Measurements from ENCODE around the gene ETV6. TPM values are rescaled to one million over a fixed set of nuclear protein-coding genes. Genes with fewer than 3 reads are reported as not detected.

Gene ETV6
- total and polyA plus RNA-seq, 2 of the 8 experiments (the other 6 are each of a cell fraction or from before 2014, with no cell fraction given): 5.5 to 23.9 TPM

- Histone ChIP-seq H3K4me3 (ENCODE audit: extremely low read depth in 1 of 4, insufficient read depth in 2 of 4, low read depth in 3 of 4, low read length in 4 of 4) (no peak overlapping the region), H2AFZ (ENCODE audit: low read length) (no peak overlapping the region), H3K27ac (ENCODE audit: low read depth, low read length) (no peak overlapping the region), H3K9ac (replicated peaks in 1 of 4; ENCODE audit: extremely low read depth in 1 of 4, low read depth in 3 of 4, low read length in 3 of 4) (no peak overlapping the region), H3K18ac (ENCODE audit: extremely low read depth, low read length) (no peak overlapping the region), H3K14ac (ENCODE audit: insufficient read length) (no peak overlapping the region), H2BK12ac (ENCODE audit: low read depth, low read length) (no peak overlapping the region), H3K79me1 (ENCODE audit: low read depth, low read length) (peaks cover 7% of the 10 kb centered on the region; the same call in 1 of the 2 replicates), H3K36me3 (ENCODE audit: control insufficient read depth in 2 of 4, insufficient read depth in 4 of 4, low read length in 3 of 4) (no peaks in the 10 kb centered on the region), H2BK120ac (replicated peaks; ENCODE audit: low read depth, low read length) (no peak overlapping the region), H4K8ac (ENCODE audit: extremely low read depth, insufficient read depth, low read length) (no peak overlapping the region), H4K20me1 (replicated peaks in 1 of 2; ENCODE audit: control insufficient read depth in 1 of 2, insufficient read depth in 2 of 2, low read length in 2 of 2) (no peaks in the 10 kb centered on the region), H4K91ac (replicated peaks; ENCODE audit: insufficient read length, low read length) (no peak overlapping the region), H3K4me1 (replicated peaks in 1 of 4; ENCODE audit: control insufficient read depth in 3 of 4, insufficient read depth in 4 of 4, low read length in 3 of 4) (peaks cover 0 to 17% (median 4%) of the 10 kb centered on the region in 4 experiments; a peak in 4 of 7 replicates), H2BK20ac (ENCODE audit: low read length) (no peak overlapping the region), H3K23ac (ENCODE audit: insufficient read length) (no peak overlapping the region), H3K56ac (replicated peaks; ENCODE audit: insufficient read length, low read depth, low read length) (no peak overlapping the region), H4K5ac (ENCODE audit: insufficient read length, low read depth, low read length) (no peak overlapping the region), H3K4ac (replicated peaks; ENCODE audit: insufficient read length, low read depth, low read length) (no peak overlapping the region), H2BK15ac (ENCODE audit: low read length) (no peak overlapping the region), H3K27me3 (replicated peaks in 1 of 4; ENCODE audit: control insufficient read depth in 3 of 4, extremely low read depth in 1 of 4, insufficient read depth in 3 of 4, low read length in 3 of 4) (no peaks in the 10 kb centered on the region), H2AK5ac (ENCODE audit: low read depth, low read length) (no peak overlapping the region), H3K9me3 (ENCODE audit: insufficient read depth in 2 of 2, low read depth in 1 of 2, low read length in 1 of 2) (no peaks in the 10 kb centered on the region), H3K79me2 (ENCODE audit: control insufficient read depth in 1 of 2, insufficient read depth in 2 of 2, low read length in 2 of 2) (no peaks in the 10 kb centered on the region), H2BK5ac (ENCODE audit: low read depth, low read length) (no peak overlapping the region), H3K23me2 (ENCODE audit: low read depth, low read length) (no peaks in the 10 kb centered on the region), H3K4me2 (ENCODE audit: insufficient read depth in 1 of 2, low read depth in 2 of 2, low read length in 2 of 2) (no peak overlapping the region)
- 92% methylated on average over 5 of the region's 5 CpGs; no CpG with 5 or more reads in 1 of the 2 experiments for WGBS, 2 experiments (ENCODE audit: extremely low coverage in 1 of 2, insufficient coverage in 1 of 2, insufficient read length in 1 of 2, insufficient replicate concordance in 2 of 2, low coverage in 1 of 2, low lambda C conversion rate in 2 of 2, missing lambda C conversion rate in 1 of 2)
- FAIRE-seq: no peak
- ChIA-PET CTCF (ENCODE audit: partially characterized antibody) (no interaction called here), POLR2A (ENCODE audit: partially characterized antibody) (no interaction called here)
- DNase-seq (ENCODE audit: low read depth in 1 of 2, low spot score in 2 of 2): no peak
- TF ChIP-seq HDAC6 (IDR thresholded peaks at IDR 0.05; ENCODE audit: low read depth, low read length) (no peak), YY1 (IDR thresholded peaks at IDR 0.05; ENCODE audit: low read depth, low read length) (no peak)
Observed at GRCh38 chr12:11702959-11703358, 53.5 kb downstream of the ETV6 start.

All from H1 (cell line).